H1 (cell line): ENCODE results near the gene ANGPTL5.

ENCODE experiments used
- KDM5A ChIP-seq: fragments of 200-600 bp; IDR thresholded peaks from 2 replicates; pipeline ENCODE4 v1.7.1; 2012; ENCODE audit warnings: mild to moderate bottlenecking, low read length, inconsistent platforms, mixed read lengths
- SIRT6 ChIP-seq: IDR thresholded peaks from one replicate; pipeline ENCODE4 v1.7.1; 2012; ENCODE audit warnings: low read length, inconsistent platforms
- SP1 ChIP-seq: IDR thresholded peaks from 2 replicates; pipeline ENCODE4 v1.6.1; 2011; ENCODE audit warnings: low read depth, low read length
- ZNF274 ChIP-seq: IDR thresholded peaks from 2 replicates; pipeline ENCODE4 v1.7.0; 2012; ENCODE audit warnings: low read length, borderline replicate concordance; ENCODE audit errors: extremely low read depth

- TF ChIP-seq SIRT6 (no peak), ZNF274 (no peak), SP1 (no peak), KDM5A (no peak)
Observed at GRCh38 chr11:101863361-101863760, 53.0 kb downstream of the ANGPTL5 start.
